GM18868 (cell line): ENCODE data around the gene E2F4.
A peak's percentile ranks its signal among the peaks of the same experiment; 100 is the strongest.

ENCODE experiments used
- ATAC-seq: cut with Tn5 transposase; IDR thresholded peaks from one replicate; pipeline ENCODE4 v1.9.1; 2021; ENCODE audit warnings: mild to moderate bottlenecking, moderate library complexity; ENCODE audit not compliant: unreplicated experiment

E2F4 gene

DNA sequence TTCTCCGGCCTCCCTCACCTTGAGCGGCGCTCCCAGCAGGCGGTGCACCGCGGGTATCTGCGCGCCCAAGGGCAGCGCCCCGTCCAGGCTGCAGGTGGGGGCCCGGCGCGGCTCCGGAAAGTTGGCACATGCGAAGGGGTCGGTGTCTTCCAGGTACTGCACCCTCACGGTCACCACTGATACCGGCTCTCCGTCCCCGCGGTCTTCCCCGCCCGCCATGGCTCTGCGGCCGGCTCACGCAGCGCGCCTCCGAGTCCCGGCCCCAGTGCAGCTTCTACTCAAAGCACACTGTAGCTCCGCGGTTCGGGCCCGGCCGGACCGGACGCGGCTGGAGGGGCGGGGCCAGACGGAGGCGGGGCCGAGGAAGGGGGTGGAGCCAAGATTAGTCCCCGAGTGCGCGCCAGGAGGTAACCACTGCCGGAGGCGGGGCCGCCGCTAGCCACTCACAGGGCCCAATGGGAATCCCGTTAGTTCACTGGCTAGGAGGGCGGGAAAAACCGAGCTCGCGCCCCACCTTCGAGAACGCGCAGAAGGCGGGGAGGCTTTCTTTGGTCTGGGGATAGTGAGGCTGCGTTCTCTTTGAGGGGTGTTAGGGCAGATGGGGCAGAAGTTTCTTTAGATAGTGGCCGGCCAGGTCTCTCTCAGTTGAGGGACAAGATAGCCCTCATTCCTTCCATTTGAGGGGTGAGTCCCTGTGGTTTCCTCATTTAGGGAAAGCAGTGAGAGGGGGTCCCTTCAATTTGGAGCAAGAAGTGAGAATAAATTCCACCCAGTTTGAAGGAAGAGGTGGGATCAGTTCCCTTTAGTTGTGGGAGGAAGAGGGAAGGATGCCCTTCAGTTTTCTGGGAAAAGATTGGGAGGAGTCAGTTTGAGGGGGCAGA, 55.5 kb downstream of the E2F4 start, which contains the start of gene FHOD1:
Gene FHOD1 (minus strand): TSS at position 290 of the 881 bp plus-strand sequence. CDS start 71 bp downstream, at position 219.
- peak; percentile 42 for ATAC-seq

DNA sequence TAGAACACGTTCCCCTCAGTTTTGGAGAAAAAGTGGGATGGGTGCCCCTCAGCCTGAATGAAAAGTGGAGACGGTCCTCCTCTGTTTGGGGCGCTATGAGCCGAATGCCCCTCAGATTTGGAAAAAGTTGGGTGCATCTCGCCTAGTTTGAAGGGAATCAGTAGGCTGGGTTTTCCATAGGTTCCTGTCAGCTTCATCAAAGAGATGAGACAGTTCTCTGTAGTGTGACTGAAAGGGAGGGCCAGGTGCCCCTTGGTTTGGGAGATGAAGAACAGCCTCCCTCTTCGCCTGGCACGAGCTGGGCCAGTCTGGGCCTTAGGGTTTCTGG, 56.1 kb downstream of the E2F4 start:
- ATAC-seq: no peak
